Kidney (tissue), 14 donors: ENCODE measurements around the gene ABCA4. TPM values are rescaled to one million over a fixed set of nuclear protein-coding genes. Genes with fewer than 3 reads are reported as not detected.

ENCODE experiments used
- DNase-seq, 5 donors: peaks; one replicate each; pipeline ENCODE4 v3.0.0-alpha.2; 2013 to 2020
- FAIRE-seq: peaks from 2 replicates; lab custom pipeline; 2012; peaks lifted over from hg19 to GRCh38; lab: Jason Lieb, UNC
- H3K27ac ChIP-seq, 2 donors: one replicate each; pipeline ENCODE4 v1.7.0; 2013; ENCODE audit warnings: low read depth in 2 of 2, low read length in 2 of 2, inconsistent platforms in 1 of 2
- H3K27me3 ChIP-seq: one replicate; pipeline ENCODE4 v1.7.1; 2013; ENCODE audit warnings: low read length, inconsistent platforms; ENCODE audit not compliant: control insufficient read depth, insufficient read depth
- H3K36me3 ChIP-seq, 3 donors: one replicate each; pipeline versions ENCODE4 v1.7.0 to v1.7.1; 2013; ENCODE audit warnings: low read length in 3 of 3, control low read depth in 1 of 3, inconsistent platforms in 1 of 3; ENCODE audit not compliant: insufficient read depth in 3 of 3, control insufficient read depth in 2 of 3
- H3K4me1 ChIP-seq, 3 donors: one replicate each; pipeline versions ENCODE4 v1.7.0 to v1.7.1; 2013; ENCODE audit warnings: low read length in 3 of 3, inconsistent platforms in 1 of 3, low read depth in 1 of 3; ENCODE audit not compliant: control insufficient read depth in 2 of 3, insufficient read depth in 2 of 3
- H3K4me3 ChIP-seq, 3 donors: one replicate each; pipeline versions ENCODE4 v1.7.0 to v1.8.1; 2013; ENCODE audit warnings: low read length in 3 of 3, control low read depth in 1 of 3, inconsistent platforms in 1 of 3
- H3K9ac ChIP-seq, 3 donors: one replicate each; pipeline versions ENCODE4 v1.7.0 to v1.7.1; 2013; ENCODE audit warnings: low read length in 3 of 3, control low read depth in 1 of 3, inconsistent platforms in 1 of 3
- H3K9me3 ChIP-seq, 3 donors: one replicate each; pipeline versions ENCODE4 v1.7.0 to v1.7.1; 2013; ENCODE audit warnings: low read length in 3 of 3, control low read depth in 1 of 3, inconsistent platforms in 1 of 3; ENCODE audit not compliant: control insufficient read depth in 2 of 3, insufficient read depth in 1 of 3
- intact Hi-C: fragments of 100-400 bp; cut with DNase I; formaldehyde crosslinking; loops from one replicate; pipeline ENCODE4 v1.11.1; 2022
- polyA plus RNA-seq: library from polyadenylated mRNA; stranded (reverse); fragments of 350-450 nt; fragmentation: Illumina TruSeq; extraction: RNeasy Lipid Tissue Mini Kit (QIAGEN cat#74804); gene quantifications from one replicate; pipeline ENCODE4 v1.2.3, GENCODE V29; 2014; ENCODE audit warnings: low read depth, low replicate concordance; ENCODE audit not compliant: insufficient read depth
- total RNA-seq: library from RNA; stranded (reverse); fragmentation: NEBNext Ultra II Directional; extraction: Animal tissue kit (Norgen Biotek cat#: 25700); gene quantifications from one replicate; pipeline ENCODE4 v1.2.1, GENCODE V29; 2021
- TF ChIP-seq, protein P1 (sequence below): IDR thresholded peaks from 3 replicates; pipeline ENCODE4 v1.5.1; 2012; ENCODE audit warnings: mild to moderate bottlenecking, moderate library complexity, borderline replicate concordance; ENCODE audit not compliant: insufficient read depth; ENCODE audit errors: extremely low read depth
- donor health status: control.
- donor health status: control.
- donor health status: control.
- donor health status: control.
- donor health status: control.
- donor health status: DM: yes; HTN: yes; CAD: no.
- donor health status: Normal renal cell carcinoma (clear cell type).

The ABCA4 gene
- total and polyA plus RNA-seq, 2 donors from 2014 or later = 1.5 to 2.1 TPM

DNA sequence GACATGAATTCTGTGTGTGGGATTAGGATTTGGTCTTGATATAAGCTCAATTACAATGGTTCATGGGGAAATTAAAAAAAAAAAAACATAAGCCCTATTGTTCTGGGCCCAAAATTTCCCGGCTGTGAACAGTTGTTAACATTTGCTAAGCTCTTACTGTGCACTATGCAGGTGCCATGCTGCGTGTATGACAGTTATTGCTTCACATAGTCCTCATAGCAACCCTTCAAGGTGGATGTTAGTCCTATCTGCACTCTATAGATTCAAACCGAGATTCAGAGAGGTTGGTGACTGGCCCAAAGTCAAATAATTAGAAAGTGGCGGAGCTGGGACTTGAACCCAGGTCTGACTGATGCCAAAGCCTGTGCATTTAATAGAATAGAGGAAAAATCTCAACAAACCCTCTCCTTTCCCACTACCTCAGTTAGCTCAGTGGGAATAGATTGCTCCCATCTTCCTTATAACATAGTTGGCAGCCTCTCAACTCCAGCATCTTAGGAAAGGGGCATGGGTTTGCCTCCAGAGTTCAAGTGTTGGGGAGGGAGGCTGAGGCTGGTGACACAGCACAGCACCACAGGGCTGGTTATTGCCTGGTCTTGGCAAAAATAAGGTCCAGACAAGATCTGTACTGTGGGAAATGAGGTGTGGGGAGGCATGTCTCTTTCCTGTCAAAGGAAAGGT, 156.7 kb downstream of the ABCA4 start:
- Histone ChIP-seq H3K4me3 (peak overlapping the region in 1 of 3 donors; percentile 9), H3K36me3 (no peaks in the 10 kb centered on the region), H3K27ac (peak overlapping the region; percentile 9 to 47), H3K27me3 (no peaks in the 10 kb centered on the region), H3K9me3 (no peaks in the 10 kb centered on the region), H3K4me1 (peaks cover 0 to 8% (median 0%) of the 10 kb centered on the region in 3 donors), H3K9ac (peak overlapping the region in 1 of 3 donors; percentile 31)
- FAIRE-seq (no peak), DNase-seq (no peak)
- TF ChIP-seq, protein P1, sequence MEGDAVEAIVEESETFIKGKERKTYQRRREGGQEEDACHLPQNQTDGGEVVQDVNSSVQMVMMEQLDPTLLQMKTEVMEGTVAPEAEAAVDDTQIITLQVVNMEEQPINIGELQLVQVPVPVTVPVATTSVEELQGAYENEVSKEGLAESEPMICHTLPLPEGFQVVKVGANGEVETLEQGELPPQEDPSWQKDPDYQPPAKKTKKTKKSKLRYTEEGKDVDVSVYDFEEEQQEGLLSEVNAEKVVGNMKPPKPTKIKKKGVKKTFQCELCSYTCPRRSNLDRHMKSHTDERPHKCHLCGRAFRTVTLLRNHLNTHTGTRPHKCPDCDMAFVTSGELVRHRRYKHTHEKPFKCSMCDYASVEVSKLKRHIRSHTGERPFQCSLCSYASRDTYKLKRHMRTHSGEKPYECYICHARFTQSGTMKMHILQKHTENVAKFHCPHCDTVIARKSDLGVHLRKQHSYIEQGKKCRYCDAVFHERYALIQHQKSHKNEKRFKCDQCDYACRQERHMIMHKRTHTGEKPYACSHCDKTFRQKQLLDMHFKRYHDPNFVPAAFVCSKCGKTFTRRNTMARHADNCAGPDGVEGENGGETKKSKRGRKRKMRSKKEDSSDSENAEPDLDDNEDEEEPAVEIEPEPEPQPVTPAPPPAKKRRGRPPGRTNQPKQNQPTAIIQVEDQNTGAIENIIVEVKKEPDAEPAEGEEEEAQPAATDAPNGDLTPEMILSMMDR = no peak
- intact Hi-C loops = no loop called here

DNA sequence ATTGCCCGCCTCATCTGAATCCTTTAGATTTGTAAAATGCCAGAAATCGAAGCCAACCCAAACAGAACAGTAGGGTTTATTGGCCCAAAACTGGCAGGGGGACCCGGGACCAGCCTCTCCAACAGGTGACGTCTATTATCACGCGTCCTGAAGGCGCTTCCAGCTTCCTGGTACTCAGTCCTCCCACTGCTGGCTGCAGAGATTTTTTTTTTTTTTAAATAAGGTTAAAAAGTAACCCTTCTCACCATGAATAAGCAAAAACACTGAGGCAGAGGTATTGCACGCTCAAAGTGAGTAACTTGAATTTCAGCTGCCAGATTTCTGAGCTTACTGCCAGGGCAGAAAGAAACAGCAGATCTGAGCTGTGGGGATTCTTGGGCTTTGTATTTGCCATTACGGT, 157.4 kb downstream of the ABCA4 start:
- H3K4me3 ChIP-seq = peak overlapping the region in 2 of 3 donors; percentile 43 to 51
- peak overlapping the region in 1 of 3 donors; percentile 31 for H3K9ac ChIP-seq
- TF ChIP-seq, protein P1 = no peak
- intact Hi-C loops = no loop called here
- H3K9me3 ChIP-seq = no peaks in the 10 kb centered on the region
- H3K36me3 ChIP-seq = no peaks in the 10 kb centered on the region
- DNase-seq (peak in 3 of 5 donors; percentile 20 to 73 (median 45)), FAIRE-seq (no peak)
- H3K4me1 ChIP-seq = peaks cover 0 to 8% (median 0%) of the 10 kb centered on the region in 3 donors
- H3K27me3 ChIP-seq = no peaks in the 10 kb centered on the region
- peak overlapping the region; percentile 9 to 47 for H3K27ac ChIP-seq

DNA sequence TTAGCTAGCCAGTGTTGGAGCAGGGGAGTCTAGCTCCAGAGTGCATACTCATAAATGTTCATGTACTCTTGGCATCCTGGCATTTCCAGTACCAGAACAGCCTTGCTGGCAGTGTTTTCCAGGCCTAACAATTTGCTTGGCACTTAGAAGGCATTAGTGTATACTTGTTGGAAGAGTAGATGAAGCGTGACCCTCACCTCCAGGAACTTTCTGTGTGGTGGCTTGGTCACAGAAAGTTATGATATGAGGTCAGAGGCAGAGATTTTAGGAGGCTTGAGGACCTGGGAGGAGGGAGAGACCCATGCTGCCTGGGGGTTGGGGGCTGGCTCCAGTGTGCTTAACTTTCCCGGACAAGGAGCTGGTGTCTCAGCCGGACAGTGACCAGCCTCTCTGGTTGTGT, 159.0 kb downstream of the ABCA4 start:
- H3K36me3 ChIP-seq = no peaks in the 10 kb centered on the region
- DNase-seq (peak in 1 of 5 donors; percentile 31), FAIRE-seq (no peak)
- H3K27me3 ChIP-seq = no peaks in the 10 kb centered on the region
- intact Hi-C loops = no loop called here
- H3K4me3 ChIP-seq = no peak overlapping the region
- H3K4me1 ChIP-seq = peaks cover 0 to 8% (median 0%) of the 10 kb centered on the region in 3 donors
- H3K9me3 ChIP-seq = no peaks in the 10 kb centered on the region
- H3K27ac ChIP-seq = no peak overlapping the region
- H3K9ac ChIP-seq = no peak overlapping the region
- TF ChIP-seq, protein P1 = no peak
